ENCODE results near the gene RAC3.

Gene RAC3

GRCh38 chr17:82045936-82046484 lies 14.5 kb downstream of the RAC3 start:
- no peak for DNase-seq

GRCh38 chr17:82046903-82047302 lies 15.4 kb downstream of the RAC3 start:
- DNase-seq: no peak

DNA sequence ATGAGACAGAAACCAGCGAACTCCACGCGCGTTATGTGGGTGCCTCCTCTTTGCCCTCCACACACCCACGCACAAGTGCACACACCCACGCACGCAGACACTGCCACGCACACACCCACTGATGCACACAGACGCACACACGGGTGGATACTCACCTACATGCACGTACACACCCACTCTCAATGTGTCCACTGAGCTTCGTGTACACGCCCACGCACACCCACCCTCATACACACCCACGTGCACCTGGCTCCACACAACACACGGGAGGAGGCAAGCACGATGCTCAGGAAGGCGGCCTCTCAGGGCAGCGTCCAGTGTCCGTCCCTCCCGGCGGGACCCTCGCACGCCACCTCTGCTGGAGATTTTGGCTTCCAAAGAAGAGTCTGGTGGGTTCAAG lies 15.9 kb downstream of the RAC3 start:
- DNase-seq: no peak

- DNase-seq: no peak
Measured at GRCh38 chr17:82047914-82048570, 16.6 kb downstream of the RAC3 start.

- no peak for DNase-seq
Measured at GRCh38 chr17:82048571-82048971, 17.1 kb downstream of the RAC3 start.

DNA sequence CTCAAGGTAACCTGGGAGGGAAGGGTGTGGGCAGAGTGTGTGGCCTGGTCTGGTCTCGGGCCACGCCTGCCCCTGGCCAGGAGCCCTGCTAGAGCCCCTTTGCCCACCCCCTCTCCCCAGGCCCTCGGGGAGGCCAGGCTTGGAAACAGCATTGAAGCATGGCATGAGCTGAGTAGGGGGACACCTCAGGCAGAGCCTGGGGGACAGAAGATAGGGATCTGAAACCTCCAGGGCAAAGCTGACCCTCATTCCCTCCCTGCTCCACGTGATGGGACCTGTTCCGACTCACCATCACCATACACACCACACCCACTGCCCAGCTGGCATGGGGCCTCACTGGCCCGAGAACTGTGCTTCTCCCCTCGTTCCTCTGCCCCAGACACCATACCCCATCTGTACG lies 17.6 kb downstream of the RAC3 start:
- no peak for DNase-seq

DNA sequence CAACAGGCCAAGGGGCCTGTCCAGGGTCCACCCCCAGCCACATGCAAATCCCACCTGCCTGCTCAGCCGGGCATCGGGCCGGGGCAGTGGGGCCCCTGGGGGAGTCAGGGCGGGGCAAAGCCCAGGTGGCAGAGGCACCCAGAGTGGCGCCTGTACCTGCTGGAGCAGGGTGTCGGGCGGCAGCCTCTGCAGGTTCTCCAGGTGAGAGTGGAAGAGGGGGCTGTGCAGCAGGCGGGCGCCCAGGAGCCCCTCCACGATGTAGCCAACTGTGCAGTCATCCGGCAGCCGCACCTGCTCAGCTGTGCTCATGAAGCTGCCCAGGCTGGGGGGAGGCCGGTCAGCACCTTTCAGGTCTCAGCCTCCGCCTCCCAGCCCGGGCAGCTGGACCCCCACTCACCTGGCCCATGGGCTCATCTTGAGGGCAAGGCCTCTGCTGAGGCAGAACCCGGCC lies 18.1 kb downstream of the RAC3 start:
- DNase-seq: no peak

GRCh38 chr17:82050152-82050760 lies 18.8 kb downstream of the RAC3 start:
- no peak for DNase-seq

DNA sequence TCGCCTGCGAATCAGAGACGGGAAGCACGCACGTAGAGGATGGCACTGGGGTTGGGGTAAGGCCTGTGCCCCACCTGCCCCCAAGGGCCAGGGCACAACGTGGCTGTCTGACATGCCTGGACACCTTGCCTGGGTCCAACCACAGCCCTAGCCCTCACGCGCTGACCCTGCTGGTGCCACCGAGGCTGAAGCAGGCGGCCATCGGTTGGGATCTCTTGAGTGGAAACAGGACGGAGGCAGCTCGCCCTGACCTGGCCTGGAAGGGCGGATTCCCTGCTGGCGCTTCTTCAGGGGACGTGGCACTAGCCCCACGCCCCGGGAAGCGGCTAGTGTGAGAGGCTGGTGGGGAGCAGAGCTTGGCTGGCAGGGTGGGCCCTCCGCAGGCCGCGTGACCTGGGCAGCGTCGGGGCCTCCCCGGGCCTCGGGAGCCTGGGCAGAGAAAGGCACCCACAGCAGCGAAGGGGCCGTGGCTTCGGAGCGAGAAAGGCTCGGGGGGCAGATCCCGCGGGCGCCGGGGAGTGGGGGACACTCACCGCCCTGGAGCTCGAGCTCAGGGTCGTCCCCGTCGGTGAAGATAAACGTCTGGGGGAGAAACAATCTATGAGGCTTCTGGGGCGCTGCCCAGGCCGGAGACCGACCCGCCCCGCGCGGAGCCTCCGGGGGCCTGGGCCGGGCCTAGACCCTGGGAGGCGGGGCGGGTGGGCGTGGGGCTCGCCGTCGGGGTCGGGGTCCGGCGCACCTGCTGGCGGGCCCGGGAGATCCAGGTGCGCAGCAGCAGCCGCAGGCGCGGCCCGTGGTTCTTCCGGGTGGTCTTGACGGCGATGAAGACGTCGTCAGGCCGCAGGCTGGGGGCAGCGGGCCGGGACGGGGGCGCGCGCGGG lies 19.5 kb downstream of the RAC3 start:
- no peak for DNase-seq

DNA sequence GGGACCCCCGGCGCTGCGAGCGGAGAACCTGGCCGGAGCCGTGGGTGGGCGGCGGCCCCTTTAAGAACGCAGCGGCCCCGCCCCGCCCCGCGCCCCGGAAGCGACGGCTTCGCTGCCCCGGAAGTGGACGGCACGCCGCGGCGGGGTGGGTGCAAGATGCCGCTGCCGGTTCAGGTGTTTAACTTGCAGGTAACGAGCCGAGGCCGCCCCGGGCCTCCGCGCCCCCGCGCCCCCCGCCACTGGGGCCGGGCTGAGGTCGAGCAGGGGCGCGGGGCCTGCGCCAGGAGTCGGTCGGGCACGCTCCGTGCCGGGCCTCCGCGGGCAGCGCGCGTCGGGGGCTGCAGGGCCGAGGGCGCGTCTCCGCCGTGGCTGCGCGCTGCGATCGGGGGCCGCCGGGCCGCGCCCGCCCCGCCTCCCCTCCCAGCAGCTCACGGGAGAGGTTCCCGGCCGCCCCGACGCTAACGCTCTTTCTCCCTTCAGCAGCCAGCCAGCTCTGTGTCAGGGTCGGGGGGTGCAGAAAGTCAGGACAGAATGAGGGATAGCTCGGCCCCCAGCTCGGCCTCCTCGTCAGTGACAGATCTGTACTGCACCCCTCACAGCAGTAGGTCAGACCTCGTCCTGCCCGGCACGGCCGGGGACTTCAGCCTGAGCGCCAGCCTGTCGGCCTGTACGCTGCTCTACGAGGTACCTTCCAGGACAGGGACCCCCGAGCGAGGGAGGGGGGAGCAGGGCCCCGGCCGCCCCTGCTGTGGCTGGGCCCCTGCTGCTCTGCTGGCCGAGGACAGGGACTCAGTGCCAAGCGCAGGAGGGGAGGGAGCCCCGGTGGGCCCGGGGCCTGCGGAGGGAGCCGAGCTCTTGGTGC lies 20.5 kb downstream of the RAC3 start, which contains the start of the genes GPS1 and RFNG:
Gene GPS1, plus strand, starts transcription at position 123 of the 862 bp plus-strand sequence. Its CDS starts 34 bp downstream, at position 157.
Gene RFNG, minus strand, starts transcription at position 36 of the 862 bp plus-strand sequence. CDS start 45 bp downstream, outside the sequence.
- DNase-seq: peak; percentile 70

DNA sequence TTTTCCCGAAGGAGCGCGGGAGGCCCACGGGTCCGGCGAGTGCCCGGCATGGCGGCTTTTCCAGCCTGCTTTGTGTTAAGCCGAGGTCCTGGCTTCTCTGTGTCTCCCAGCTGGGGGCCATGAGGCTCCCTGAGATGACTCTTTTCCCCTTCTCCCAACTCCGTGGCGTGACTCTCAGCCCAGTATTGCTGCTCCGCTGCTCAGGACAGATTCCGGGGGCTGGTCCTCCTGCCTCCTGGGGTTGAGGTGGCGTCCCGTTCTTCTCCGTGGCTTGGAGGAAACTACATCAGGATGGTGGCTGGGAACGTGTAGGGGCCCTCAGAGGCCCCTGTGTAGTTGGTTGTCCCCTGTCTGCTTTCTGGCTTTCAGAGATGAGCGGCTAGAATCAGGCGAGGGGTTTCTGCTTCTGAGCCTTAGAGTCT lies 21.2 kb downstream of the RAC3 start:
- DNase-seq: no peak

DNA sequence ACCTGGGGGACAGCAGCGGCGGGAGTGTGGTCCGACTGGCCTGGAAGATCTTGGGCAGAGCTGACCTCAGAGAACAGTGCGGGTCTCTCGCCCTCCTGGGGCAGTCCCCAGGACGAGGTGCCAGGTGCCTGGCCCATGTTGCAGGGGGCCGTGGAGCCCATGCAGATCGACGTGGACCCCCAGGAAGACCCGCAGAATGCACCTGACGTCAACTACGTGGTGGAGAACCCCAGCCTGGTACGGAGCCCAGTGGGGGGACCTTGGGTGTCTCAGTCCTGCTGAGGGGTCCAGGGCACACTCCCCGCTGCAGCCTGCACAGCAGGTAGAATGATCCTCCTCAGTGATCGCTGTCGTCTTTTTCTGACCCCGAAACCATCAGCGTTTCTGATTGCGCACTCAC lies 21.7 kb downstream of the RAC3 start:
- DNase-seq: no peak

GRCh38 chr17:82053556-82054263 lies 22.2 kb downstream of the RAC3 start:
- no peak for DNase-seq

DNA sequence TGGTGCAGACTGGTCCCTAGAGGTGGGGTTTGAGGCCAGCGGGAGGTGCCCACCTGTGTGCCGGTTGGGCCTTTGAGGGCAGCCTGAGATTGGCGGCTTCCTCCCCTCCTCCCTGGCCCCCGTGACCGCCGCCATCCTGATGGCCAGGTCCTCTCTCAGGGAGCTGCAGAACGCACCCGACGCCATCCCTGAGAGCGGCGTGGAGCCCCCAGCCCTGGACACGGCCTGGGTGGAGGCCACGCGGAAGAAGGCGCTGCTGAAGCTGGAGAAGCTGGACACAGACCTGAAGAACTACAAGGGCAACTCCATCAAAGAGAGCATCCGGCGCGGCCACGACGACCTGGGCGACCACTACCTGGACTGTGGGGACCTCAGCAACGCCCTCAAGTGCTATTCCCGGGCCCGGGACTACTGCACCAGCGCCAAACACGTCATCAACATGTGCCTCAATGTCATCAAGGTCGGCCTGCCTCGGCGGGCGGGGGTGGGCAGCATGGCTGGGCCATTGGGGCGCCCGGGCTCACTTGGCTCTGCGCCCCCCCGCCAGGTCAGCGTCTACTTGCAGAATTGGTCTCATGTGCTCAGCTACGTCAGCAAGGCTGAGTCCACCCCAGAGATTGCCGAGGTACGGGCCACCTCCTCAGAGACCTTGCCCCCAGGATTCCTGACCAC lies 23.0 kb downstream of the RAC3 start:
- DNase-seq: no peak

DNA sequence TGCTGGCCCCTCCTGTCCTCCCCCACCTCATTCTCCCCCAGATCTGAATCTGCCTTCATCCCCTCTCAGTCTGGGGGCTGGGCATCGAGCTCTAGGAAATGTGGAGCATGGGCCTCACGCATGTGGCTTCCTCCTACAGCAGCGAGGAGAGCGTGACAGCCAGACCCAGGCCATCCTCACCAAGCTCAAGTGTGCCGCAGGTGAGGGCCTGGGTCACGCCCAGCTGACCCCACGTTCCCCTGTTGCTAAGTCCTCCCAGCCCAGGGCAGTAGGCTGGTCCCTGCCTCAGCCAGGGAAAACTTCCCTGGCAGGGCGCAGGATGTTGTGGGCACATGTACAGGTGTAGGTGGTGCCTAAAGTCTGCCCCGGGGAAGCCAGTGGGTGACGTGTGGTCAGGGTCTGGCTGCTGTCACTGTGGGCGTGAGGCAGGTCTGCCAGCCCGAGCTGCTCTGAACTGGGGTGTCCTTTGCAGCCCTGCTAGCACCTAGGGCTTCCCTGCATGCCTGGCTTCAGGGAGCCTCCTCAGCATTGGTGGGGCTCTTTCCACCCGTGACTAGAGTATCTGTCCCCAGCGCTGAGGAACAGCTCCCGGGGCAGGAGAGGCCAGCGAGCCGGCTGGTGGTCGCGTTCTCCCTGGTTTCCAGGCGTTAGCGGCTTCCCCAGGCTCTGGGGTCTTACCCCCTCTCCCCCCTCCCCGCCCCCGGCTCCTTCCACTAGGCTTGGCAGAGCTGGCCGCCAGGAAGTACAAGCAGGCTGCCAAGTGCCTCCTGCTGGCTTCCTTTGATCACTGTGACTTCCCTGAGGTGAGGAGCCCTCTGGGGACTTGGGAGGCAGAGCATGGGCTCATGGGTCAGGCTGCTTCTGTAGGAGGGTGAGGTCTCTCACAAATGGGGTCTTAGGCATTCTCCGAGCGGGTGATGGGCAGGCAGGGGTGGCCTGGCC lies 23.8 kb downstream of the RAC3 start:
- DNase-seq: no peak

- no peak for DNase-seq
Measured at GRCh38 chr17:82055965-82056728, 24.7 kb downstream of the RAC3 start.

GRCh38 chr17:82056729-82057621 lies 25.5 kb downstream of the RAC3 start:
- no peak for DNase-seq
